B cell (primary cell): ENCODE data around the gene MBNL3. TPM values are rescaled to one million over a fixed set of nuclear protein-coding genes. Genes with fewer than 3 reads are reported as not detected.

Experiments used
- ATAC-seq: fragments of 200-7000 bp; cut with Tn5 transposase; one replicate; pipeline ENCODE4 v1.10.0; 2021; ENCODE audit warnings: low read depth, mild to moderate bottlenecking, moderate number of reproducible peaks, moderate library complexity
- CTCF ChIA-PET: fragments of 350-600 bp; sonication (Branson Sonifier 250); formaldehyde crosslinking; loops from one replicate; lab custom pipeline; 2021; ENCODE audit warnings: antibody characterized with exemption, inconsistent platforms; lab: Charles Lee
- POLR2A ChIA-PET: fragments of 350-600 bp; sonication (Branson Sonifier 250); formaldehyde crosslinking; loops from one replicate; lab custom pipeline; 2021; ENCODE audit warnings: antibody characterized with exemption; lab: Charles Lee
- DNase-seq: peaks from one replicate; pipeline ENCODE4 v3.0.0; 2013
- H2AFZ ChIP-seq: 2 replicates; pipeline ENCODE4 v1.6.1; 2012; ENCODE audit warnings: mild to moderate bottlenecking, low read depth, low read length; ENCODE audit not compliant: insufficient read depth, poor library complexity, severe bottlenecking
- H3K27ac ChIP-seq, 2 donors: 1 replicate in 1 of 2; 2 replicates in 1 of 2; pipeline ENCODE4 v1.5.1; 2012 to 2013; ENCODE audit warnings: low read length in 2 of 2, mild to moderate bottlenecking in 2 of 2, moderate library complexity in 1 of 2
- H3K27me3 ChIP-seq, 4 experiments: fragments of 200-600 bp in 1 of 4; sonication (generic) in 1 of 4; replicated peaks in 1 of 4; 1 replicate in 2 of 4; 2 replicates in 2 of 4; pipeline versions ENCODE4 v1.6.1 to v1.7.0; 2013 to 2016; ENCODE audit warnings: low read length in 3 of 4, mild to moderate bottlenecking in 2 of 4, mixed read lengths in 1 of 4, moderate library complexity in 1 of 4; ENCODE audit not compliant: insufficient read depth in 4 of 4, control insufficient read depth in 3 of 4; ENCODE audit errors: control extremely low read depth in 1 of 4
- H3K36me3 ChIP-seq, 2 experiments: replicated peaks in 1 of 2; 1 replicate in 1 of 2; 2 replicates in 1 of 2; pipeline versions ENCODE4 v1.6.1 to v1.7.1; 2013; ENCODE audit warnings: low read length in 1 of 2; ENCODE audit not compliant: insufficient read depth in 2 of 2, control insufficient read depth in 1 of 2; ENCODE audit errors: control extremely low read depth in 1 of 2, extremely low read depth in 1 of 2
- H3K4me1 ChIP-seq, 2 donors: fragments of 200-600 bp in 1 of 2; sonication (generic) in 1 of 2; 1 replicate in 1 of 2; 2 replicates in 1 of 2; pipeline versions ENCODE4 v1.5.1 to v1.6.1; 2013 to 2017; ENCODE audit warnings: low read length in 2 of 2; ENCODE audit not compliant: control insufficient read depth in 2 of 2, insufficient read depth in 2 of 2
- H3K4me2 ChIP-seq: replicated peaks from 2 replicates; pipeline ENCODE3; 2012; ENCODE audit warnings: mild to moderate bottlenecking, low read depth, low read length; ENCODE audit not compliant: poor library complexity, severe bottlenecking
- H3K4me3 ChIP-seq, 5 experiments: fragments of 200-600 bp in 1 of 5; sonication (generic) in 1 of 5; 1 replicate in 3 of 5; 2 replicates in 2 of 5; pipeline versions ENCODE4 v1.5.1 to v1.7.0; 2011 to 2016; ENCODE audit warnings: low read length in 4 of 5, mild to moderate bottlenecking in 4 of 5, low read depth in 2 of 5, control low read depth in 1 of 5, moderate library complexity in 1 of 5; ENCODE audit not compliant: insufficient read depth in 1 of 5; ENCODE audit errors: control extremely low read depth in 1 of 5, extremely low read depth in 1 of 5
- H3K79me2 ChIP-seq: fragments of 200-600 bp; sonication (generic); one replicate; pipeline ENCODE4 v1.6.0; 2016; ENCODE audit warnings: low read length; ENCODE audit not compliant: control insufficient read depth, insufficient read depth
- H3K9ac ChIP-seq: fragments of 200-600 bp; sonication (generic); 2 replicates; pipeline ENCODE4 v1.6.1; 2017; ENCODE audit warnings: mild to moderate bottlenecking, low read length, moderate library complexity
- H3K9me3 ChIP-seq, 3 donors: one replicate each; pipeline versions ENCODE4 v1.6.1 to v1.7.1; 2013; ENCODE audit warnings: low read length in 2 of 3; ENCODE audit not compliant: control insufficient read depth in 2 of 3, insufficient read depth in 1 of 3; ENCODE audit errors: control extremely low read depth in 1 of 3
- H4K20me1 ChIP-seq: 2 replicates; pipeline ENCODE4 v1.6.0; 2012; ENCODE audit warnings: mild to moderate bottlenecking, low read length; ENCODE audit not compliant: insufficient read depth, control insufficient read depth, poor library complexity, severe bottlenecking
- H3K27ac Mint-ChIP-seq: one replicate; pipeline ENCODE4 v1.8.0; 2021; ENCODE audit warnings: mixed read lengths
- H3K27me3 Mint-ChIP-seq: one replicate; pipeline ENCODE4 v1.8.0; 2021; ENCODE audit warnings: mixed read lengths
- H3K4me1 Mint-ChIP-seq: one replicate; pipeline ENCODE4 v1.8.0; 2021; ENCODE audit warnings: mixed read lengths
- H3K4me3 Mint-ChIP-seq: one replicate; pipeline ENCODE4 v1.8.0; 2021; ENCODE audit warnings: mixed read lengths
- H3K9me3 Mint-ChIP-seq: one replicate; pipeline ENCODE4 v1.8.0; 2022; ENCODE audit warnings: mixed read lengths; ENCODE audit not compliant: insufficient read depth
- CTCF ChIP-seq: fragments of 200-600 bp; IDR thresholded peaks from one replicate; pipeline ENCODE4 v1.8.0; 2022; ENCODE audit warnings: antibody characterized with exemption, mild to moderate bottlenecking
- EZH2 ChIP-seq: IDR thresholded peaks from 2 replicates; pipeline ENCODE4 v1.6.1; 2012; ENCODE audit warnings: borderline replicate concordance, low read depth, mild to moderate bottlenecking, moderate library complexity, low read length; ENCODE audit not compliant: insufficient read depth, poor library complexity, severe bottlenecking
- WGBS: methylation state at CpG from one replicate; pipeline ENCODE4 v1.1.5; 2013; ENCODE audit warnings: missing lambda C conversion rate; ENCODE audit not compliant: insufficient coverage; 5-methylcytosine and 5-hydroxymethylcytosine counted together
- intact Hi-C: fragments of 100-400 bp; cut with micrococcal nuclease; formaldehyde crosslinking; loops from one replicate; pipeline ENCODE4 v1.10.0; 2022
- polyA plus RNA-seq: library from polyadenylated mRNA; depleted of rRNA; stranded (reverse); fragments of >200 nt; gene quantifications from 2 replicates; pipeline ENCODE4 v1.2.3, GENCODE V29; 2012
- total RNA-seq, 2 donors: library from RNA; stranded (reverse); fragments of 120-200 nt in 1 of 2; gene quantifications; 1 replicate in 1 of 2; 2 replicates in 1 of 2; pipeline versions ENCODE4 v1.2.3 to v1.2.4, GENCODE V29; 2013 to 2022

Gene MBNL3
- total and polyA plus RNA-seq, 2 donors (not counting 1 experiment from before 2014, with no cell fraction given), result 16.6 to 63.1 TPM

- Mint-ChIP-seq H3K4me3 (no peak overlapping the region), H3K27ac (no peak overlapping the region), H3K9me3 (no peaks in the 10 kb centered on the region), H3K27me3 (no peaks in the 10 kb centered on the region), H3K4me1 (no peaks in the 10 kb centered on the region)
- Histone ChIP-seq H3K36me3 (peaks cover 0 to 11% of the 10 kb centered on the region in 2 experiments), H3K4me3 (no peak overlapping the region), H3K9me3 (no peaks in the 10 kb centered on the region), H2AFZ (no peak overlapping the region), H3K79me2 (no peaks in the 10 kb centered on the region), H3K9ac (no peak overlapping the region), H3K27me3 (no peaks in the 10 kb centered on the region), H3K4me1 (no peaks in the 10 kb centered on the region), H3K4me2 (no peak overlapping the region), H3K27ac (no peak overlapping the region), H4K20me1 (no peaks in the 10 kb centered on the region)
- intact Hi-C loops, result no loop called here
- ATAC-seq (no peak), DNase-seq (no peak)
- no peak for TF ChIP-seq EZH2
- TF ChIP-seq CTCF, result no peak
- ChIA-PET CTCF (no interaction called here), POLR2A (no interaction called here)
- WGBS, result no CpG with 5 or more reads among the region's 2 CpGs
Observed at GRCh38 chrX:132378281-132378680, 110.6 kb downstream of the MBNL3 start.

- ChIA-PET CTCF (no interaction called here), POLR2A (no interaction called here)
- no peak overlapping the region for H3K4me3 ChIP-seq
- no peak overlapping the region for H3K9ac ChIP-seq
- DNase-seq (no peak), ATAC-seq (no peak)
- TF ChIP-seq CTCF, result no peak
- TF ChIP-seq EZH2, result no peak
- no peaks in the 10 kb centered on the region for H3K79me2 ChIP-seq
- Mint-ChIP-seq H3K4me3 (no peak overlapping the region), H3K27ac (no peak overlapping the region), H3K27me3 (no peaks in the 10 kb centered on the region), H3K4me1 (no peaks in the 10 kb centered on the region), H3K9me3 (no peaks in the 10 kb centered on the region)
- H3K4me1 ChIP-seq, result no peaks in the 10 kb centered on the region
- no peaks in the 10 kb centered on the region for H3K9me3 ChIP-seq
- no peak overlapping the region for H3K27ac ChIP-seq
- no peaks in the 10 kb centered on the region for H3K36me3 ChIP-seq
- no CpG with 5 or more reads among the region's 2 CpGs for WGBS
- no peak overlapping the region for H2AFZ ChIP-seq
- H4K20me1 ChIP-seq, result no peaks in the 10 kb centered on the region
- H3K4me2 ChIP-seq, result no peak overlapping the region
- intact Hi-C loops, result no loop called here
- no peaks in the 10 kb centered on the region for H3K27me3 ChIP-seq
Observed at GRCh38 chrX:132375941-132376340, 112.9 kb downstream of the MBNL3 start.
